ENCODE results near the gene DTNB.
"Not testable (repeated sequence)": the region's sequence is repeated elsewhere in the genome, so short reads cannot be mapped to it uniquely, and the experiment has no call there.

Gene DTNB

GRCh38 chr2:25673300-25674076 is at the start of gene DTNB:
Gene DTNB (minus strand): TSS chr2:25673577. CDS start chr2:25652660, 20,917 bp downstream.
- DNase-seq: peak; percentile 47

GRCh38 chr2:25722224-25722623 is 48.8 kb upstream of the DTNB start:
- no peak for DNase-seq

- peak; percentile 22 for DNase-seq
Measured at GRCh38 chr2:25720575-25720974, 47.2 kb upstream of the DTNB start.

GRCh38 chr2:25714740-25715139 is 41.4 kb upstream of the DTNB start:
- DNase-seq: peak; percentile 14

- DNase-seq: no peak
Measured at GRCh38 chr2:25712455-25712854, 39.1 kb upstream of the DTNB start.

GRCh38 chr2:25711675-25712354 is 38.4 kb upstream of the DTNB start:
- no peak for DNase-seq

- DNase-seq: no peak
Measured at GRCh38 chr2:25710750-25711149, 37.4 kb upstream of the DTNB start.

- no peak for DNase-seq
Measured at GRCh38 chr2:25709349-25709748, 36.0 kb upstream of the DTNB start.

- DNase-seq: no peak
Measured at GRCh38 chr2:25707927-25708590, 34.7 kb upstream of the DTNB start.

GRCh38 chr2:25705575-25705974 is 32.2 kb upstream of the DTNB start:
- DNase-seq: not testable (repeated sequence)

- no peak for DNase-seq
Measured at GRCh38 chr2:25701801-25702200, 28.4 kb upstream of the DTNB start.

- DNase-seq: peak; percentile 90
Measured at GRCh38 chr2:25700221-25700660, 26.9 kb upstream of the DTNB start.

- no peak for DNase-seq
Measured at GRCh38 chr2:25699216-25699615, 25.8 kb upstream of the DTNB start.

GRCh38 chr2:25698752-25699151 is 25.4 kb upstream of the DTNB start:
- DNase-seq: no peak

GRCh38 chr2:25697559-25698341 is 24.4 kb upstream of the DTNB start:
- DNase-seq: no peak

- no peak for DNase-seq
Measured at GRCh38 chr2:25692737-25693445, 19.5 kb upstream of the DTNB start.

- DNase-seq: no peak
Measured at GRCh38 chr2:25692143-25692542, 18.8 kb upstream of the DTNB start.

GRCh38 chr2:25690058-25690457 is 16.7 kb upstream of the DTNB start:
- DNase-seq: no peak

GRCh38 chr2:25688236-25688635 is 14.9 kb upstream of the DTNB start:
- no peak for DNase-seq

- DNase-seq: no peak
Measured at GRCh38 chr2:25685741-25686140, 12.4 kb upstream of the DTNB start.

GRCh38 chr2:25684577-25685473 is 11.4 kb upstream of the DTNB start:
- no peak for DNase-seq

Data from HCEC 1CT (cell line).